Stimulated activated CD8-positive, alpha-beta memory T cell treated with anti-CD3 and anti-CD28 coated beads, Interleukin-15, amount 100 ng/mL, for 24 hours (primary cell): ENCODE data around the gene IFRD2.
"Not testable (repeated sequence)": the region's sequence is repeated elsewhere in the genome, so short reads cannot be mapped to it uniquely, and the experiment has no call there.

Experiments used
- DNase-seq: peaks from one replicate; pipeline ENCODE4 v3.0.0-alpha.2; 2020; ENCODE audit warnings: low read depth

Gene IFRD2

DNA sequence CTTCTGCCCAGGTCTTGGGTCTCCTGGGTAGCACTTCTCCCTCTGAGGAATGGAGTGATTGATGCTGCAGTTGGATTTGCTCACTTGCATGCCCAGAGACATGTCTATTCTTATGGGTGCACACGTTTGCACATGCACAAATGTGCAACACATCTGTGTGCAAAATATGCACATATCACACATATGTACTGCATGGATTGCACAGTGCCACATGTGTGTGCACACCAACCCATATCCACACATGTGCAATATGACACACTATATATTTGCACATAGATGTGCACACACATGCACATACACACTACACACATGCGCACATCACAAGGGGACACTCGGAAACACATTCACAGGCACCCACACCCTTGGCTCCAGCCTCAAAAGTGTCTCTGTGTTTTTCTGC lies 24.0 kb downstream of the IFRD2 start:
- no peak for DNase-seq

DNA sequence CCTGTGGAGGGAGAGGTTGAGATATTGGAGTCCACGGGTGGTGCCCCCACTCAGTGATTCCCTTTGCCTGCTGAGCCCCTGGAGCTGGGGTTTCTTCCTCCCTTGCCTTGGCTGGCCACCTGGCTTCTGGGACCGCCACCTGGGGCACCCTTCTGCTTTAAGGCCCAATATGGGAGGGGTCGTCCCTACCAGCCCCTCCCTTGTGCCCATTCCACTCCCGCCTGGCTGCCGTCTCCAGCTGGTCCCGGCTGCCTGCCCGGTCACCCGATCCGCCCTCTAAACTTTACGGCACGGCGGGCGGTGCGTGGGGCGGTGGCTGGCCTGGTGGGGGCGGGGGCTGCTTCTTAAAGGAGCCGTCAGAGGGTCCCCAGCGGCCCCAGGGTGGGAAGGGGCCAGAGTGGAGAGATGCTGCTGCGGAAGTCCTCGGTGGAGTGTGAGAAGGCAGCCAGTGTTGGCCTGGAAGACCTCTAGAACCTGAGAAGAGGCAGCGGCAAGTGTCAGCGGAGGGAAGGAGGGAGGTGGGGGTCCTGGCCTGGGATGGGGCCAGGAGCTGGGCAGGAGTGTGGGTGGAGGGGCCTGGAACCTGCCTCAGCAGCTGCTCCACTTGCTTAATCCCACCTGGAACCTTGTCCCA lies 24.8 kb downstream of the IFRD2 start:
- DNase-seq = no peak

- no peak for DNase-seq
Observed at GRCh38 chr3:50266836-50267235, 25.4 kb downstream of the IFRD2 start.

DNA sequence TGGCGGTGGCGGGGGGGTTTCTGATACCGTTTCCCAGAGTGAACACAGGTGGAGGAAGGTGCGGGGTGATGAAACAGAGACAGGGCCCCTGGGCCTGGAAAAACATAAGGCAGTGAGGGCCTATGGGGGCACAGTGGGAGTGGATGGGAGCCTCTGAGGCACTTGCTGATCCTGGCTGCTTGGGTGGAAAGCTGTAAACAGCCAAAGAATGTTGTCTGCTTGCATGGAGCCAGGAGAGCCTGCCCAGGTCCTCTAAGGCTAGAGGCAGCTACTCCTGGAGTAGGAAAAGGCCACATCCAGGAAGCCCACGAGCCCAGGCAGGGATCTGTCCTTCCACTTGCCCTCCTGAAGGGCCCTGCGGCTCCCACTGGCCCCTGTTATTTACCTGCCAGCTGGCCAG lies 26.2 kb downstream of the IFRD2 start:
- no peak for DNase-seq

GRCh38 chr3:50265571-50265970 lies 26.7 kb downstream of the IFRD2 start:
- no peak for DNase-seq

GRCh38 chr3:50264964-50265485 lies 27.2 kb downstream of the IFRD2 start:
- DNase-seq = no peak

DNA sequence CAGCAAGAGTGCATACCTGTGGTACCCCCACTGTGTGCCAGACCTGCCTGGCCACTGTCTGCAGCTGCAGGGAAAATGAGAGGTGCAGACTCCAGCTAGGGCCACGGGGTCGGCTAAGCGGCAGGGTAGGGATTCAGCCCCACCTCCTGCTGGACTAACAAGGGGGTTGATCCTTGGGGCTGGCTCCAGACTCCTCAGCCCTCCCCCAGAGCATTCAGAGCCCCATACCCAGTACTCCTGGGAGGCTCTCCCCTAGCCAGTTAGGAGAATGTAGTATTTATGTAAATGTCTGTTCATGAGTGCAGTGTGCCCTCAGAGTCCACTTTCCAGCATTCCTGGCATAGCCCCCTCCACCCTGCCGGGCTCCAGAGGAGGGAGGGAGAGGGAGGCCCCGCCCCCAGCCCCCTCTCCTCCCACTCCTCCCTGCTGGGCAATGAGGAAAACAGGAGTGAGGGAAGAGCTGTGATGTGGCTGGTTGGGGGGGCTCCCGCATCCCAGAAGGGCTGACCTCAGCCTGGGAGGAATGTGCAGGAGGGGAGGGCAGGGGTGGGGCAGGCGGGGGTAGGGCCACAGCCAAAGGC lies 27.8 kb downstream of the IFRD2 start:
- no peak for DNase-seq

GRCh38 chr3:50263478-50264382 lies 28.5 kb downstream of the IFRD2 start:
- DNase-seq = no peak

DNA sequence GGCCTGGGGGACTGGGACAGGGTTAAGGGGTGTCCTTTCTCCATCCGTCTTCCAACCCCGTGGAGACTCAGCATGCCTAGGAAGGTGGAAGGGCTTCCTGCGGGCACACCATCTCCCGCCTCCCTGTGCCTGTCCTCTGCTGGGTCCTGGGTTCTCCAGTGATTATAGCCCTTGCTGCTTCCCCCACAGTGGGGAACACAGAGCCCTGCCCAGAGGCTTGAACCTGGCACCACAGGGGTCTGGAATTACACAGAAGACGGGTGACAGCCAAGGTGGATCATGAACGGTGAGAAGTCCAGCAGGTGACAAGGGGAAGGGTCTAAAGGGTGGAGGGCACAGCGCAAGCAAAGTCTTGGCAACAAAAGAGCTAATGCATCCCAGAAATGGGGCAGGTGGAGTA lies 29.5 kb downstream of the IFRD2 start:
- no peak for DNase-seq

- not testable (repeated sequence) for DNase-seq
Observed at GRCh38 chr3:50262200-50262599, 30.0 kb downstream of the IFRD2 start.

GRCh38 chr3:50261505-50261904 lies 30.7 kb downstream of the IFRD2 start:
- DNase-seq = no peak

- DNase-seq = no peak
Observed at GRCh38 chr3:50260942-50261441, 31.2 kb downstream of the IFRD2 start.

GRCh38 chr3:50260027-50260941 lies 31.9 kb downstream of the IFRD2 start:
- DNase-seq = peak; percentile 78

DNA sequence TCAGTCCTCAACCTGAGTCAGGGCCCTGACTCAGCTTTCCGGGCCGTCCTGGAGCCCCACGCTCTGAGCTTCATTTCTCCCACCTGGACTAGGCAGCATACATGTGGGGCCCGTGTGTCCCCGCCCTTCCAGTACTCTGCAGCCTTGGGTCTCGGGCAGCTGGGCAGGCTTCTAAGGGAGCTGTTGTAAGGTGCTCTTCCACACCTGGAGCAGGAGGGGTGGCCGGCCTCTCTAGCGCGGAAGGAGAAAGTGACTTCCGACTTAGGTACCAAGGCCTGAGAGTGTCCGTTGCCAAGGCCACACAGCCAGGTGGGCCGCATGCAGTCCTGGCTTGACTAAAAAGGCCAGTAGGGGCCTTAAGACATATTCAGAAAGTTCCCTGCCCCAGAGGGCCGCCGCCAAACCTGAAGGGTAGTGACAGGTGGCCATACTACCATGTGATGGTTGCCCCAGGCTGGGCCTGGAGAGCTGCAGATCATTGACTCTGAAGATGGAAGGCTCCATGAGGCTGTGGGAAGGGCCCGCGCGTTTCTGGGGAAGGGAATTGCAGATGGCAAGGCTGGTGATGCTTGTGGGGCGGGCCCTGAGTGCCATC lies 32.7 kb downstream of the IFRD2 start:
- DNase-seq = no peak

DNA sequence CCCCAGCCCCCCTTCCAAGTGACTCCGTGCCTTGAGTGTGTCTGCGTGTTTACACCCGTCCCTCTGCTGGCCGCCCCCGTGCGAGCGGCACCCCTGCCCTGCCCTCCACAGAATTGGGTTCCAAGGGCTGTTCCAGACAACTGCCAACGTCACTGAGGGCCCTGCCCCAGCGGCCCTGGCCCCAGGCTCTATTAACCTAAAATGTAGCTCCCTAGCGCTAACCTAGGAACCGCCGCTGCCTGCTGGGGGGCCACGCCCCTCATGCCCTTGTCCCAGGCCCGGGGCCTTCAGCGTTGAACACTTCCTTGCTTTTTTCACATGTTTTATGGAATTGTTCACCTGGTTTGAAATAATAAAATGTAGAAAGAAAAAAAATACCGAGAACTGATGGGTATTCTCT lies 33.2 kb downstream of the IFRD2 start:
- DNase-seq = no peak

GRCh38 chr3:50258029-50258680 lies 34.1 kb downstream of the IFRD2 start:
- no peak for DNase-seq

GRCh38 chr3:50256978-50257890 lies 35.0 kb downstream of the IFRD2 start:
- no peak for DNase-seq

DNA sequence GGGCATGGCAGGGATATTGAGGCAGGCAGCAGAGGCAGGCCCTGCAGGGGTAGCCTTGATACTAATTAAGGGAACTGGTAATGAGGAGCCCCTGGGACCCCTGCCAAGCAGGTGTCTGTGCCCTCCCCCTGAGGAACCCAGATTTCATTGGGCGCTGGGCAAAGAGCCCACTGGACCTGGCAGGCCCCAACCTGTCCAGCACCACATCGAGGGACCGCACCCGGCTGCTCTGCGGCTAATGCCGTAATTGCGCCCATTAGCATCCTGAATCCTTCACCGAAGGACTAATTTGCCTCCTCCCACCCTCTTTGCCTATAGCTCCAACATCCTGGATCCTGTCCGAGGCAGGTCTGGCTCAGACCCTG lies 37.0 kb downstream of the IFRD2 start:
- DNase-seq = no peak

- no peak for DNase-seq
Observed at GRCh38 chr3:50254577-50255250, 37.5 kb downstream of the IFRD2 start.
